ENCODE results near the gene PHGDH. TPM values are rescaled to one million over a fixed set of nuclear protein-coding genes. Genes with fewer than 3 reads are reported as not detected.

PHGDH gene
- total and polyA plus RNA-seq, 2 of the 13 experiments (the other 11 are each of a cell fraction or from before 2014, with no cell fraction given), result 95.8 to 133 TPM

DNA sequence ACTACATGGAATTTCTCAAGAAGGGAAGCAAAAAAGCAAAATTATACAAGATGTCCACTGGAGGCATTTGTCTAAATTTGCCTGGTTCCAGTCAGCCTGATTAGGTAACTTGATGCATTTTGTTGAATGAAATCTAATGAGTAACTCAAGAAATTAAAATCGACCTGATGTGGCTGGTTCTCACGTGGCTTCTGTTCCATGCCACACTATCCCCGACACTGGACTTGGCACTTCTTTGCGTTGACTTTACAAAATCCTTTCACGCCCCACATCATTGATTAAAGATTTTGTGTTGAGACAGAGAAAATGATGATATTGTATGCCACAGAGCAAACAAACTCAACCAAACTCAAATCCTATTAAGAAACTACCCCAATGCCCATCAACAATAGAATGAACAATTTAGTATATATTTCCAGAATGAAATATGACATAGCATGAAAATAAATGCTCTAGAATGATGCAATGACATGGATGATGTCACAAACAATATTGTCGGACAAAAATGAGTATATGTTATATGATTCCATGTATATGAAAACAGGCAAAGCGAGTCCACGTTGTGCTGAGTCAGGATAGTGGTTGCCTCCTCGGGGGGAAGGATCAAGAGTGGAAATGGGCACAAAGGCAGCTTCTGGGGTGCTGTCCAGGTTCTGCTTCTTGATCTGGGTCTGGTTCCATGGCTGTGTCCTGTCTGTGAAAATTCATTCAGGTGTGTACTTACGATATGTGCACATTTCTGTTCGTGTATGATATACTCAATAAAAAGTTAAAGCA is 69.9 kb downstream of the PHGDH start (continued):
- TF ChIP-seq, protein P1, sequence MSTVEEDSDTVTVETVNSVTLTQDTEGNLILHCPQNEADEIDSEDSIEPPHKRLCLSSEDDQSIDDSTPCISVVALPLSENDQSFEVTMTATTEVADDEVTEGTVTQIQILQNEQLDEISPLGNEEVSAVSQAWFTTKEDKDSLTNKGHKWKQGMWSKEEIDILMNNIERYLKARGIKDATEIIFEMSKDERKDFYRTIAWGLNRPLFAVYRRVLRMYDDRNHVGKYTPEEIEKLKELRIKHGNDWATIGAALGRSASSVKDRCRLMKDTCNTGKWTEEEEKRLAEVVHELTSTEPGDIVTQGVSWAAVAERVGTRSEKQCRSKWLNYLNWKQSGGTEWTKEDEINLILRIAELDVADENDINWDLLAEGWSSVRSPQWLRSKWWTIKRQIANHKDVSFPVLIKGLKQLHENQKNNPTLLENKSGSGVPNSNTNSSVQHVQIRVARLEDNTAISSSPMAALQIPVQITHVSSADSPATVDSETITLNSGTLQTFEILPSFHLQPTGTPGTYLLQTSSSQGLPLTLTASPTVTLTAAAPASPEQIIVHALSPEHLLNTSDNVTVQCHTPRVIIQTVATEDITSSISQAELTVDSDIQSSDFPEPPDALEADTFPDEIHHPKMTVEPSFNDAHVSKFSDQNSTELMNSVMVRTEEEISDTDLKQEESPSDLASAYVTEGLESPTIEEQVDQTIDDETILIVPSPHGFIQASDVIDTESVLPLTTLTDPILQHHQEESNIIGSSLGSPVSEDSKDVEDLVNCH (CRISPR knock-in tag; IDR thresholded peaks at IDR 0.05), result no peak
- TF ChIP-seq BORCS8-MEF2B (CRISPR knock-in tag; IDR thresholded peaks at IDR 0.05) (no peak), ZNF343 (CRISPR knock-in tag; IDR thresholded peaks at IDR 0.05) (no peak), EZH2 (conservative IDR thresholded peaks at IDR 0.05; ENCODE audit: low read depth, low read length) (no peak), ATAD3A (CRISPR knock-in tag; IDR thresholded peaks at IDR 0.05) (no peak), KLF6 (CRISPR knock-in tag; IDR thresholded peaks at IDR 0.05) (no peak), JDP2 (CRISPR knock-in tag; IDR thresholded peaks at IDR 0.05; ENCODE audit: borderline replicate concordance) (no peak)

DNA sequence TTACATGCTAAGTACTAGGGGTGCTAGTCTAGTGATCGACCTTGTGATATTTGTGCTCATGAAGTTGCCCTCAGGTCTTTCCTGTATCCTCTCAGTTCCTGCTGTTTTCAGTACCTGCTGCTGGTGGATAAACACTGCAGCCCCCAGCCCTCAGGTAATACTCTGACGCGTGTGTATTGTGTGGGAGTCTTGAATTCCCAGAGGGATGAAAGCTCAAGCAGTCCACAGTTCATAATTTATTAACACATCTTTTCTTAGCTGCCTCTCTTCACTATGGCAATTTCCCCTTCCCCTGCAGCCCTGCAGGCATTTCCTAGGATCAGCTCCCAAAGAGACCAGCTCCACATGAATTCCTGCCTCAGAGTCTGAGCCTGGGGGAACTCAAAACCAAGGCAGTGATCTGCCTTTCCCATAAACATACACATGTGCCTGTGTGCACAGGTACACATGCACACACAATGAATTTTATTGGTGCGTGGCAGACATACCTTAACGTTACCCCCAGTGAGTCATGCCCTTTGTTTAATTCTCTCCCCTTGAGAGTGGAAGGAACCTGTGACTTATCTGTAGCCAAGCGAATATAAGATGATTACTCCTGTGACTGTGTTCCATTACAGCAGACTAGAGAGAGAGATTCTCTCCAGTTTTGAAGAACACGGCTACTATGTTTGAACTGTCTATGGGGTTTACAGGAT is 71.0 kb downstream of the PHGDH start:
- CTCF ChIA-PET (ENCODE audit: low intra/inter-chr PET ratio, low total read pairs), result no interaction called here
- no TSS peak for BruUV-seq (replicated peaks)
- no peaks in the 10 kb centered on the region for H3K36me3 ChIP-seq (replicated peaks in 1 of 2; ENCODE audit: control insufficient read depth in 1 of 2, insufficient read depth in 2 of 2, low read length in 2 of 2)
- intact Hi-C loops (cut with micrococcal nuclease; ENCODE audit: unreplicated experiment) (loop anchor here (2.0 kb wide), 2 partner anchors 14 to 38 kb away; partner anchors contain the start of gene HMGCS2), in situ Hi-C loops (cut with HindIII; ENCODE audit: extremely low pct_ligation_motif_present, low pct_unique_long_range_greater_than_20kb) (no loop called here)
- no peak overlapping the region for H3K9ac ChIP-seq (ENCODE audit: insufficient read depth, low read depth, low read length)
- WGBS (ENCODE audit: low lambda C conversion rate), result 4% methylated on average over 7 of the region's 7 CpGs
- peak overlapping the region; percentile 56 for H3K4me2 ChIP-seq (ENCODE audit: low read depth, low read length)
- no peak overlapping the region for H2AFZ ChIP-seq (ENCODE audit: low read length)
- FAIRE-seq (no peak), ATAC-seq (peak; percentile 17), DNase-seq (ENCODE audit: low spot score) (no peak)
- no peak overlapping the region for H3K27ac ChIP-seq (ENCODE audit: extremely low read length, insufficient read depth, low read length)
- no peaks in the 10 kb centered on the region for H3K27me3 ChIP-seq (ENCODE audit: control insufficient read depth in 1 of 2, insufficient read depth in 2 of 2, low read length in 2 of 2)
- no peaks in the 10 kb centered on the region for H4K20me1 ChIP-seq (ENCODE audit: insufficient read depth, low read length)
- no peaks in the 10 kb centered on the region for H3K9me3 ChIP-seq (ENCODE audit: low read length)
- peaks cover 86% of the 10 kb centered on the region for H3K4me1 ChIP-seq (ENCODE audit: insufficient read depth, low read length)
- no peak overlapping the region for H3K4me3 ChIP-seq (replicated peaks in 1 of 3; ENCODE audit: insufficient read depth in 1 of 3, low read depth in 2 of 3, low read length in 3 of 3)
- H3K79me2 ChIP-seq (ENCODE audit: insufficient read depth, low read length), result no peaks in the 10 kb centered on the region
- POLR2A ChIA-PET, result interaction anchor here (0.6 to 1.6 kb wide), 2 partner anchors 17 to 59 kb away, joined by 3 to 6 read pairs; no protein-coding TSS in a partner anchor
- TF ChIP-seq GZF1 (CRISPR knock-in tag; IDR thresholded peaks at IDR 0.05) (no peak), ZNF329 (CRISPR knock-in tag; IDR thresholded peaks at IDR 0.05; ENCODE audit: low read depth) (no peak), ATM (IDR thresholded peaks at IDR 0.05; ENCODE audit: borderline replicate concordance) (no peak), ZNF724P (CRISPR knock-in tag; IDR thresholded peaks at IDR 0.05; ENCODE audit: borderline replicate concordance) (no peak), HDAC2 (CRISPR knock-in tag; IDR thresholded peaks at IDR 0.05) (no peak), ZNF747 (CRISPR knock-in tag; IDR thresholded peaks at IDR 0.05; ENCODE audit: borderline replicate concordance) (no peak), ZNF367 (CRISPR knock-in tag; IDR thresholded peaks at IDR 0.05; ENCODE audit: borderline replicate concordance) (no peak), PAF1 (CRISPR knock-in tag; IDR thresholded peaks at IDR 0.05) (no peak)
- TF ChIP-seq, protein P2, sequence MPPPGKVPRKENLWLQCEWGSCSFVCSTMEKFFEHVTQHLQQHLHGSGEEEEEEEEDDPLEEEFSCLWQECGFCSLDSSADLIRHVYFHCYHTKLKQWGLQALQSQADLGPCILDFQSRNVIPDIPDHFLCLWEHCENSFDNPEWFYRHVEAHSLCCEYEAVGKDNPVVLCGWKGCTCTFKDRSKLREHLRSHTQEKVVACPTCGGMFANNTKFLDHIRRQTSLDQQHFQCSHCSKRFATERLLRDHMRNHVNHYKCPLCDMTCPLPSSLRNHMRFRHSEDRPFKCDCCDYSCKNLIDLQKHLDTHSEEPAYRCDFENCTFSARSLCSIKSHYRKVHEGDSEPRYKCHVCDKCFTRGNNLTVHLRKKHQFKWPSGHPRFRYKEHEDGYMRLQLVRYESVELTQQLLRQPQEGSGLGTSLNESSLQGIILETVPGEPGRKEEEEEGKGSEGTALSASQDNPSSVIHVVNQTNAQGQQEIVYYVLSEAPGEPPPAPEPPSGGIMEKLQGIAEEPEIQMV (CRISPR knock-in tag; IDR thresholded peaks at IDR 0.05; ENCODE audit: low read depth), result no peak
- TF ChIP-seq, protein P3, sequence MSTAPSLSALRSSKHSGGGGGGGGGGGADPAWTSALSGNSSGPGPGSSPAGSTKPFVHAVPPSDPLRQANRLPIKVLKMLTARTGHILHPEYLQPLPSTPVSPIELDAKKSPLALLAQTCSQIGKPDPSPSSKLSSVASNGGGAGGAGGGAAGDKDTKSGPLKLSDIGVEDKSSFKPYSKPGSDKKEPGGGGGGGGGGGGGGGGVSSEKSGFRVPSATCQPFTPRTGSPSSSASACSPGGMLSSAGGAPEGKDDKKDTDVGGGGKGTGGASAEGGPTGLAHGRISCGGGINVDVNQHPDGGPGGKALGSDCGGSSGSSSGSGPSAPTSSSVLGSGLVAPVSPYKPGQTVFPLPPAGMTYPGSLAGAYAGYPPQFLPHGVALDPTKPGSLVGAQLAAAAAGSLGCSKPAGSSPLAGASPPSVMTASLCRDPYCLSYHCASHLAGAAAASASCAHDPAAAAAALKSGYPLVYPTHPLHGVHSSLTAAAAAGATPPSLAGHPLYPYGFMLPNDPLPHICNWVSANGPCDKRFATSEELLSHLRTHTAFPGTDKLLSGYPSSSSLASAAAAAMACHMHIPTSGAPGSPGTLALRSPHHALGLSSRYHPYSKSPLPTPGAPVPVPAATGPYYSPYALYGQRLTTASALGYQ (CRISPR knock-in tag; IDR thresholded peaks at IDR 0.05), result no peak

Measured in HepG2 (cell line).